Measurements from ENCODE around the gene CDK17.
A peak's percentile ranks its signal among the peaks of the same experiment; 100 is the strongest.
"Not testable (repeated sequence)": the region's sequence is repeated elsewhere in the genome, so short reads cannot be mapped to it uniquely, and the experiment has no call there.

The CDK17 gene

GRCh38 chr12:96343347-96343954, 56.8 kb downstream of the CDK17 start:
- POLR2A ChIA-PET = no interaction called here
- TF ChIP-seq, protein P1, sequence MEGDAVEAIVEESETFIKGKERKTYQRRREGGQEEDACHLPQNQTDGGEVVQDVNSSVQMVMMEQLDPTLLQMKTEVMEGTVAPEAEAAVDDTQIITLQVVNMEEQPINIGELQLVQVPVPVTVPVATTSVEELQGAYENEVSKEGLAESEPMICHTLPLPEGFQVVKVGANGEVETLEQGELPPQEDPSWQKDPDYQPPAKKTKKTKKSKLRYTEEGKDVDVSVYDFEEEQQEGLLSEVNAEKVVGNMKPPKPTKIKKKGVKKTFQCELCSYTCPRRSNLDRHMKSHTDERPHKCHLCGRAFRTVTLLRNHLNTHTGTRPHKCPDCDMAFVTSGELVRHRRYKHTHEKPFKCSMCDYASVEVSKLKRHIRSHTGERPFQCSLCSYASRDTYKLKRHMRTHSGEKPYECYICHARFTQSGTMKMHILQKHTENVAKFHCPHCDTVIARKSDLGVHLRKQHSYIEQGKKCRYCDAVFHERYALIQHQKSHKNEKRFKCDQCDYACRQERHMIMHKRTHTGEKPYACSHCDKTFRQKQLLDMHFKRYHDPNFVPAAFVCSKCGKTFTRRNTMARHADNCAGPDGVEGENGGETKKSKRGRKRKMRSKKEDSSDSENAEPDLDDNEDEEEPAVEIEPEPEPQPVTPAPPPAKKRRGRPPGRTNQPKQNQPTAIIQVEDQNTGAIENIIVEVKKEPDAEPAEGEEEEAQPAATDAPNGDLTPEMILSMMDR (IDR thresholded peaks at IDR 0.05; ENCODE audit: control extremely low read depth, extremely low read depth, low read depth, missing control alignments) = no peak
- DNase-seq (ENCODE audit: extremely low spot score) = peak; percentile 29
- CTCF ChIA-PET = interaction anchor here (0.6 to 3.5 kb wide), 5 partner anchors 16 to 1250 kb away, joined by 3 to 14 read pairs (median 4); no protein-coding TSS in a partner anchor

- DNase-seq (ENCODE audit: extremely low spot score); POLR2A ChIA-PET; CTCF ChIA-PET: not testable (repeated sequence)
Observed at GRCh38 chr12:96339666-96340065, 60.6 kb downstream of the CDK17 start.

GRCh38 chr12:96338852-96339471, 61.3 kb downstream of the CDK17 start:
- ChIA-PET POLR2A (no interaction called here), CTCF (interaction anchor here (1.3 to 2.2 kb wide), 4 partner anchors 10 to 69 kb away, joined by 3 to 10 read pairs (median 4); partner anchors contain the start of gene CDK17)
- no peak for DNase-seq (ENCODE audit: extremely low spot score)
- TF ChIP-seq, protein P1 (IDR thresholded peaks at IDR 0.05; ENCODE audit: control extremely low read depth, extremely low read depth, low read depth, missing control alignments) = no peak

GRCh38 chr12:96337953-96338352, 62.3 kb downstream of the CDK17 start:
- no peak for DNase-seq (ENCODE audit: extremely low spot score)
- ChIA-PET POLR2A (no interaction called here), CTCF (interaction anchor here (0.9 to 2.2 kb wide), 8 partner anchors 9 to 70 kb away, joined by 3 to 10 read pairs (median 4); partner anchors contain the start of gene CDK17)
- TF ChIP-seq, protein P1 (IDR thresholded peaks at IDR 0.05; ENCODE audit: control extremely low read depth, extremely low read depth, low read depth, missing control alignments) = no peak

- no peak for DNase-seq (ENCODE audit: extremely low spot score)
- TF ChIP-seq, protein P1 (IDR thresholded peaks at IDR 0.05; ENCODE audit: control extremely low read depth, extremely low read depth, low read depth, missing control alignments) = no peak
- ChIA-PET POLR2A (no interaction called here), CTCF (interaction anchor here (1.0 to 3.0 kb wide), 4 partner anchors 9 to 181 kb away, joined by 3 to 10 read pairs (median 8); partner anchors contain the start of gene CDK17)
Observed at GRCh38 chr12:96336489-96336888, 63.8 kb downstream of the CDK17 start.

- CTCF ChIA-PET = interaction anchor here (1.3 to 3.0 kb wide), 3 partner anchors 8 to 182 kb away, joined by 3 to 9 read pairs (median 8); no protein-coding TSS in a partner anchor
- TF ChIP-seq, protein P1 (IDR thresholded peaks at IDR 0.05; ENCODE audit: control extremely low read depth, extremely low read depth, low read depth, missing control alignments) = no peak
- POLR2A ChIA-PET = no interaction called here
- DNase-seq (ENCODE audit: extremely low spot score) = no peak
Observed at GRCh38 chr12:96335270-96335669, 65.0 kb downstream of the CDK17 start.

DNA sequence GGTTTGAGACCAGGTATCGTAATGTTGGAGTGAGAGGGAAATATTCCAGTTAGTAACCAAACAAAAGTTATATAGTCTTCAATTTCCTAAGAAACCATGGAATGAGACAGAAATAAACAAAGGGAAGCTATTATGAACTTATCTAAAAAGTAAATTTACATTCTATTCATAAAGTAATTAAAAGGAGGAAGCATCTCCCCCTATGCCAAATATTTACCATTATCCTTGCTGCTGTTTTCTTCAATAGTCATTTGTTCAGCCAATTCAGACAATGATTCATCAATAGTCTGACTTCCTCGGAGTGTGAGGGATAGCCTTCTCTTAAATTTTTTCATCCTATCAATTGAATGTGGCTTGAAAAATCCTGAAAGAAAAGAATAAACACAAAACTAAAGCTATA, 65.7 kb downstream of the CDK17 start:
- ChIA-PET POLR2A (no interaction called here), CTCF (interaction anchor here (1.1 to 3.0 kb wide), 4 partner anchors 18 to 183 kb away, joined by 3 to 9 read pairs (median 4); no protein-coding TSS in a partner anchor)
- TF ChIP-seq, protein P1 (IDR thresholded peaks at IDR 0.05; ENCODE audit: control extremely low read depth, extremely low read depth, low read depth, missing control alignments) = no peak
- DNase-seq (ENCODE audit: extremely low spot score) = no peak
